Hippocampal formation (tissue), 2 donors: ENCODE data around the gene FYB1.
"Not testable (repeated sequence)": the region's sequence is repeated elsewhere in the genome, so short reads cannot be mapped to it uniquely, and the experiment has no call there.

Experiments
- DNase-seq, 2 donors: peaks; one replicate each; lab custom pipeline; 2025; lab: John Stamatoyannopoulos, UW

FYB1 gene

DNA sequence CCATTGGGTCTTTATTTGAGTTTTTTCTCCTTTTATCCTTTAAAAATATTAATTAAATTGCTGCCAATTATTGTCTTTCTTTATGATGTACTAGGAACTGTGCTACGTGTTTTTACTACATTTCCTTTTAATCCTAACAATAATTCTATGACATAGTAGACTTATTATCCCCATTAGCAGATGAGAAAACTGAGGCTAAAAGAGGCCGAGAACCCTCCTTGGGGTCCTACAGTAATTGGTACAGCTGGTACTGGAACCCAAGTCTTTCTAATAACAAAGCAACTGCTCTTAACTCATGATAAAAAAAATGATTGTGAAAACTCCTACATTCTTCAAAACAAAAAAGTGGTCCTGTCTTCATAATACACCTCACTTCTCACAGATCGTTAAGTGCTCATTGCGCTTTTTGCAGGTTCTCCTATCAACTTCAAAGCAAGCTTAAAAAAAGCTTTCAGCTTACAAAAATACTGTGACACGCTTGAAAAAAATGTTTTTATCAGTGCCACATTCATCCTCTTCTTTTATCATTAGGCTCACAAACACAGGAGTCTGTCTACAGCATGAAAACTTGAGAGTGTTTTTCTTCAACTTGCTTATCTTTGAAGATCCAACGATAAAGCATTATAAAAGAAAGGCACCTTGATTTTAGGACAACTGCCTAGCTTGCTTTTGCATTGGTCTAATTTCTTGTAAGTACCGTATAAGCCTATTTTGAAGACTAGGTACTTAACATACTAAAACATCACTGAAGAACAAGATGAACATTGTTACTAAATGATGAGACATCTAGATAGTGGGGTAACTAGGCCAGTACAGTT is 32.4 kb downstream of the FYB1 start:
- no peak for DNase-seq

DNA sequence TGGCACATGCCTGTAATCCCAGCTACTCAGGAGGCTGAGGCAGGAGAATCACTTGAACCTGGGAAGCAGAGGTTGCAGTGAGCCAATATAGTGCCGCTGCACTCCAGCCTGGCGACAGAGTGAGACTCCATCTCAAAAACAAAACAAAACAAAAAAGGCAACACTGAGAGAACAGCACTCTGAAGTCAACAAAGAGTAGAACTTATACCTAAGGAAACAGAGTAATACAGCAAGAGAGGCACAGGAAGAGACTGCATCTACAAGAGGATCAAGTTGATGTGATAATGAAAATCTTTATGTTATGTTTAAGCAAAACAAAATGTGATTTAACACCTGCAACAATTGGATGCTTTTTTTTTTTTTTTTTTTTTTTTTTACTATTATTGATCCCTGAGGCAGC is 33.1 kb downstream of the FYB1 start:
- DNase-seq = no peak

DNA sequence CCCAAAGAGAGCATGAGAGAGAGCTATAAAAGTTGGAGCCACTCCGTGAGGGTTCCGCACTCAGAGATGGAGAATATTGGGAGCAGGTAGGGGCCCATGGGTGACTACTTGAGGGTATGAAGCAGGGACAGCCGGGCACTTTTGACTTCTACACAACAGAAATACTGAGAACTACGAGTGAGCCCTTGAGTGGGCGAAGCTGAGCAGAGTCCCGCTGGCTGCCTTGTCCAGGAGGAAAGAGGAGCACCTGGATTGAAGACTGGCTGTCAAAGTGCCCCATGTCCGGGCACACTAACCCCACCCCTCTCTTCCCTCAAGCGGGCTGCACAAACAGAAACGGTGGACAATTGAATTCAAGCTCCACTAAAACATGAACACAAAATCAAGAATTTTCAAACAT is 33.6 kb downstream of the FYB1 start:
- no peak for DNase-seq

DNA sequence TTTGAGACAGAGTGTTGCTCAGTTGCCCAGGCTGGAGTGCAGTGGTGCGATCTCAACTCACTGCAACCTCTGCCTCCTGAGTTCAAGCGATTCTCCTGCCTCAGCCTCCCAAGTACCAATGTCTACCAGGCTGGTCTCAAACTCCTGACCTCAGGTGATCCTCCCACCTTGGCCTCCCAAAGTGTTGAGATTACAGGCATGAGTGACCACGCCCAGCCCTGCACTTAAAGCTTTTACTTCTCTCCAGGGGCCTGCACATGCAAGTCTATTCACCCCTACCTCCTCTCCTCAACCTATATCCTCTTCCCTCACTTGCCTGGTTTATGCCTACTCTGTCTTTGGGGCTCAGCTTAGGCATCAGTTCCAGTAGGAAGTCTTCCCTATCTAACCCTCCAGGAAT is 39.8 kb downstream of the FYB1 start:
- DNase-seq = not testable (repeated sequence)

DNA sequence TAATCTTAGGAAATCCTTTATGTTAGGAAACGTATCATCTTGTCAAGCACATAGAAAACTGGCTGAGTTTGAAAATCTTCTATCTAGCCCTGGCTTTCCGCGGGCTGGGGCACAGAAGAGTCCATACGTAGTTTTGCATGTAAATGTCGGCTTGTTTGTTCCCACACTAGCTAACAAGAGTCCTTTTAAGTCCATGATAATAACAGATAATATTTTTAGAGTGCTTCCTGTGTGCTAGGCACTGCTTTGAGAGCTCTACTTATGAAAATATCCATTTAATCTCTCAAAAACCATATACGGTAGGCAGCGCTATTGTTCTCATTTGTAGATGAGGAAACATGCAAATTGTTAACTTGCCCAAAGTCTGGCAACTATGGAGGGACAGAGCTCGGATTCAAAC is 40.5 kb downstream of the FYB1 start:
- DNase-seq = no peak

DNA sequence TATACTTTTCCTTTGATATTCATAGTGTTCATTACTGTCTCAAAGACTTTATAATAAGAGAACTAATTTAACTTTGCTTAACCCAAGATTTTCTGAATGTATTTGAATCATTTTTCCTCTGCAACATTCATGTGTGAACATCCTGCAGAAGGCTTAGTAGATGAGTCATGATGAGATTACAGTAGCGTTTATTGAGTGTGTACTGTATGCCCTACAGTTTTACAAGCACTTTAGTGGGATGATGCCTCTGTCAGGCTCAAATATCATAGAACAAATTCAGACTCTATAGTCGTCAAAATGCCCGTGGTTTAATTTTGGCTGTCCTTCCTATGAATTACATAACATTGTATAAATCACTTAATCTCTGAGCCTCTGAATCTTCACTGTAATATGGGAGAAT is 41.2 kb downstream of the FYB1 start:
- DNase-seq = no peak

DNA sequence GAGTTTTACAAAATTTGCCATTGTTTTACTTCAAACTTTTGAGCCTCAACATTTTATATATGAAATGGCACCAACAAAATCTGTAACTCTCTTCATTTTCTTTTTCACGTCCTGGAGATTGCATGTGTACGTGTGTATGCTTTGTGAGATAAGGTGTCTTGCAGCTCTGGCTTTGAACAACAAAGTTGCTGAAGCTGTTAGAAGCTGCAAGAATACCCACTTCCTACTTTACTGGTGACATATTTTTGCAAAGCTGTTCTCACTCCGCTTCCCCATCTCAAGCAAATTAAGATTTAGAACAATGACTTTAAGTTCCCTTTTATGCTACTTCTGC is 41.8 kb downstream of the FYB1 start:
- no peak for DNase-seq

DNA sequence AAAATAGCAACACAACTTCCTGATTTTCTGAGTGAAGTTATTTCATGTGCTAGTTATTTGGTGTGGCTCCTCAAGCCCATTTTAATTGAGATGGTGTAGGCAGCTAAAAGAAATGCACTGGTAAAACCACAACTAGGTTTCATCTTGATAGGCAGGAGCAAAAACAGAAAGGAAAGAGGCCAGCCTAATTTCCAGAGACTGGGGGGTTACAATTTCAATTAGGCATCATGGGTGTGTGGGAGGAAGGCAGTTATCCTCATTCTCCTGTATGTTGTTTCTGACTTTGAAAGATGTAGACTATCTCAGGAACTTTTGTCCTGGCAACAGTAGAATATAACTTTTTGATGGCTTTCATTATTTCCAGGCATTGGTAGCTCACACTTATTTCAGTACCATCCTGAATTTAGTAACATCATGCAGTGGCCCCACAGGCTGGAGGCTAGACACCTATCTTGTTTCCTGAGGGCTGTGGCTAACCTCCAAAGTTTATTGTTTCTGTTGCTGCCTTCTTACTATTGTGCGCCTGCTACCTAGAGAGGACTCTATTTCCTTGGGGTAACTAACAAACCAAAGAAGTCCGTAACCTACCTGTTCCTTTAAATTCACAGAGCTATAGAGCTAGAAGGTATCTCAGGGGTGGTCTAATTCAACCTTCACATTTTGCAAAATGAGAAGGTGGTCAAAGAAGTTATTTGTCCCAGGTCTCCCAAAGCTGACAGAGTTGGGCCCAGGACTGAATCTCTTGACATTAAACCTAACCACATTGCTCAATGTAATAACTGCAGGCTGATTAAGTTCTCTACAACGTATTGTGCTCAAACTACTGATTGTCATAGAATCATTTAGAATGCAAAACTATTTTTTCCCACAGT is 42.4 kb downstream of the FYB1 start:
- DNase-seq = no peak

DNA sequence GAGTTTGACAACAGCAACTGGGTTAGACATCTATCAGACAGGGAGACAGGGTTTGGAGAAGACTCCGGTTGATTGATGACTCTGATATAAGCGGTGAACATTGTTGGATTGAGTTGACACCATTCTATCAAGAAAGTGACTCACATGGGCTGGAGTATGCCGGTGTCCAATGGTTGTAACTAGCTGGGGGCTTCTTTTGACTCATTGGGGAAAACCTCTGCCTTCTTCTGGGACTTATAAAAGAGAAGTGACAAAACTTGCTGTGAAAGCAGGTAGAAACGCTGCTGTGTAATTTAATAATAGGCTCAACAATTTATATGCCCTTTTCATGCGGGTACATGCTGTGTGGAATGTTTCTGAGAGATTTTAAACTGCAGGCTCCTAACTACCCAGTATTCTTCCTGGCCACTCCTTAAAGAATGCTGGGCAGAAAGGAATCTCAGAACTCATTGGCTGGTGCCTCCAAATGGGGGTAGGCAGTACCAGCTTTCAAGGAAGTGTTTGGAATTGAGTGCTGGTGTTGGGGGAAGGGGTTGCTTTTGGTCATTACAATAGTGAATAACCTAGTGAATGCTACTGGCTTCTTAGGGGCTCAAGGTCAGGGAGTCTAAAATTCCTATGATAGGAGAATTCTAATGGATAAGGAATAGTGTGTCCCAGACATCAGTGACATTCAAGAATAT is 43.9 kb downstream of the FYB1 start:
- DNase-seq = no peak

DNA sequence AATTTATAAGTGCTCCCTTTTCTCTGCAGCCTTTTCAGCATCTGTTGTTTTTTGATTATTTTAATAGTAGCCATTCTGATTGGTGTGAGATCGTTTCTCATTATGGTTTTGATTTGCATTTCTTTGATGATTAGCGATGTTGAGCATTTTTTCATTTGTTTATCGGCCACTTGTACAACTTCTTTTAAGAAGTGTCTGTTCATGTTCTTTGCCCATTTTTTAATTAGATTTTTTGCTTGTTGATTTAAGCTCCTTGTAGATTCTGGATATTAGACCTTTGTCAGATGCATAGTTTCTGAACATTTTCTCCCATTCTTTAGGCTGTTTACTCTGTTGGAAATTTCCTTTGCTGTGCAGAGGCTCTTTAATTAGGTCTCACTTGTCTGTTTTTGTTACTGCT is 46.3 kb downstream of the FYB1 start:
- DNase-seq = no peak

DNA sequence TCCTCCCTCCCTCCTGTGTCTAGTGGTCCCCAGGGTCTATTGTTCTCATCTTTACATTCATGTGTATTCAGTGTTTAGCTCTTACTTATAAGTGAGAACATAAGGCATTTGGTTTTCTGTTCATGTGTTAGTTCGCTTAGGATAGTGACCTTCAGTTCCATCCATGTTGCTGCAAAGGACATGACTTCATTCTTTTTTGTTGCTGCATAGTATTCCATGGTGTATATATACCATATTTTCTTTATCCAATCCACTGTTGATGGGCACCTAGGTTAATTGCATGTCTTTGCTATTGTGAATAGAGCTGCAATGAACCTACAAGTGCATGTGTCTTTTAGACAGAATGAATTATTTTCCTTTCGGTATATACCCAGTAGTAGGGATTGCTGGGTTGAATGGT is 46.8 kb downstream of the FYB1 start:
- no peak for DNase-seq

DNA sequence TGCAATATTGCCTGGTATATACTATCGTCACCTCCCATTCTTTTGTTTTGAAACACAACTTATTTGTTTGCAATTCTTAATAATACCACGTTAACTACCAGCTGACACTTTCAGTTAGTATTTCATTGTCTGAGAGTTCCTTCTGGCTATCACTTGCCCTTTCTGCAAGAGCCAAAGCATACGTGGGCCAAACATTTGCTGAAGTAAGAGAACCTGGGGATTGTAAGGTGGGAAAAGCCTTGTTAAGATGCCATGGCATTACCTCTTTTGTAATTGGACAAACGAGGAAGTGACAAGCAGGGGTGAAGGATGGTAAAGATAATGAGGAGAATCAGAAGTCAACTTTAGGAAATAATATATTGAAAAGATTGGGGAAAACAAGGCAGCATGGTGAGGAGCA is 47.7 kb downstream of the FYB1 start:
- DNase-seq = no peak

DNA sequence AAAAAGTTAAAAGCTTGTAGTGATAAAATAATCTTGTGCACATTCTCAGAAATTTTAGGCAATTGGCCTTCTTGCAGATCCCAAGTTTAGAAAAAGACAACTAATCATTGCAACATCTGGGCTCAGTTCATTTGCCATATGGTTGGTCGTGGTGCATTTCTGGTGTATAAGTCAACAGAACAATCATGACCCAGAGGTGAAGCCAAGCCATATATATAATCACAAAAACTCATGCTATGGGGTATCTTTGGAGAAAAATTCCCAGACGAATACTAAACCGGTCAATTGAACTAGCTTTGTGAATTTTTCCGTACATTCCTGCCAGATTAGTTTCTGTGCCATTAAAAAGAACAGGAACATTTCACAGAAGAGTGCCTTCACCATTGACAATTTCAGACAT is 50.3 kb downstream of the FYB1 start:
- DNase-seq = no peak

DNA sequence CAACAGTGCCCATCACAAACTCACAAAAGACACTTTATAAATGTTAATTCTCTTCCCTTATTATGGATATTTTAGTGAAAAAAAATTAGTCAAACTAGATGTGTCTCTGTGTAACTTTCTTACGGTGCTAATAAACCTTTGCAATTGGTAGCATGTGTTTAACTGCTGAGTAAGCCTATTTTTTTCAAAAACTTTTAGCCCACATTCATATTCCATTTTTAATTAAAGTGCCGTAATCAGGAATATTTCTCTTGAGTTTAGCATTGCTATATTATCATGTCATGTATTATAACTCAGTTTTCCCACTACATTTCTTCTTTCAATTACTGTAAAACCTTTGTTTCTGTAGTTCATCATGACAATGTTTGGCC is 51.4 kb downstream of the FYB1 start:
- DNase-seq = no peak

DNA sequence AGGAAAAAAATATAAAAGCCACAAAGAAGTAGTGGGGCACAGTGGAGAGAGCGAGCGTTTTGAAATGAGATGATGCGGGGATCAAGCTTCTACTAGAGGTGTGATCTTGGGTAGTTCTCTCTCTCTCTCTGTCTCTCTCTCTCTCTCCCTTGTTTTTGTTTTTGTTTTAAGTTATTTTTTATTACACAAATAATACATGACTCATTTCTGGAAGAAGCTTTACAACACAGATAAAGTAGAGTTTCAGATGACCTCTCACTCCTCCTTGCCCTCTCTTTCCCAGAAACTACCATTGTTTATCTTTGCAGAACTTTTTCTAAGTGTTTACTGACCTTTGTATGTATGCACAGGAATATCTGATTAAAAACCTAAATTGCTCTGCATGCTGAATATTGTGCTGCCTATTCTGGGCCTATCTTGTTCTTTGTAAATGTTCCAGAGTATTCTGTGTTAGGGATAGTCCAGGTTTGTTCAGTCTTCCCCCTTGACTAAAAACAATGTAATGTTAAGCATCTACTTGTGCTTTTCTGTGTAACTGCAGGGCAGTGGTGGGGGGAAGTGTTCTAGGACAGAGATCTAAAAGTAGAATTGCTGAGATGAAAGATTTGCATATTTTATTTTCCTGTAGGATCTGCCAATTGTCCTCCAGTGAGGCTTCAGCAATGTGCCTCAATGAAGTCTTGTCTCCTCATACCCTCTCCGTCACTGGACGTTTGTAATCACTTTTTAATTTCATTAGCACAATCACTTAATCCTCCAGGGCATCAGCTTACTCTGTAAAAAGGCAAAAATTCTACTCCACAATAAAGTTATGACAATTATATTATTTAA is 52.0 kb downstream of the FYB1 start:
- no peak for DNase-seq

DNA sequence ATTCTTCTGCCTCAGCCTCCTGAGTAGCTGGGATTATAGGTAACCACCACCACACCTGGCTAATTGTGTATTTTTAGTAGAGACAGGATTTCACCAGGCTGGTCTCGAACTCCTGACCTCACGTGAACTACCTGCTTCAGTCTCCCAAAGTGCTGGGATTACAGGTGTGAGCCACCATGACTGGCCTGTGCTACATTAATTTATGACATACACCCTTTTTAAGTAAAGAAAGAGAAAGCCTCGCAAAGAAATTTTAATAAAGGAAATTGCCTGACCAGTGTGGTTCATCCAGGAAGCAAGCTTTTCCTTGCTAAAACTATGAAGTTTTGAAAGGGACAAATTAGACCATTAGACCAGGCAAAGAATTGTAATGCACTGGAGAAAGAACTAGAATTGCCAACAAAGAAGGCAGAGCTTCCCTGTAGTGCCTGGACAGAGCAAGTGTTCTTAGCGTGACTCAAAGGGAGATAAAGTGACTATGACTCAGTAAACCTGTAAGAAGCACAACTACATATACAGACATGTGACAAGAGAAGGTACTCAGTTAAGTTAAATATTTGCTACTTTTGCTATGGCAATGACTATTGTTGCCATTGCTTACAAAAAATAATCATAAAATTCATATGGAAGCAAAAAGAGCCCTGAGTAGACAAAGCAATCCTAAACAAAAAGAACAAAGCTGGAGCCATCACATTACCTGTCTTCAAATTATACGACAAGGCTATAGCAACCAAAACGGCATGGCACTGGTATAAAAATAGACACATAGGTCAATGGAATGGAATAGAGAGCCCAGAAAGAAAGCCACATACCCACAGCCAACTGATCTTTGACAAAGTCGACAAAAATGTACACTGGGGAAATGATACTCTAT is 54.6 kb downstream of the FYB1 start:
- DNase-seq = no peak

DNA sequence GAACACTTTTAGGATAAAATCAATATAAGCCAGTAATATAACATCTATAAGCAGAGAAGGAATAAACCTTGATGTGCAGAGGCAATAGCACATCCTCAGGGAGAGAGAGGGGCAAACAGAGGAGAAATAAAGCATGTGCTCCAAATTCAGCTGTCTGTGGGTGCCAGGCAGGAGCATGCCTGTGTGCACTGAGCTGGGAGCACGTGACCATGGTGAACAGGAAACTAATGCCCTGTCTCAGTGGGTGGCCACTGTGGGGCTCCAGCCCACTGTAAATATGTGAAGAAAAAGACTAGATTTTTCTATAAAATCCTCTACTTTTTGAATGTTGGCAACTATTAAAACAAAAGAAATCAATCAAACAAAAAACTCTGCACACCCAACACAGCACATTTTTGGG is 55.3 kb downstream of the FYB1 start:
- no peak for DNase-seq

DNA sequence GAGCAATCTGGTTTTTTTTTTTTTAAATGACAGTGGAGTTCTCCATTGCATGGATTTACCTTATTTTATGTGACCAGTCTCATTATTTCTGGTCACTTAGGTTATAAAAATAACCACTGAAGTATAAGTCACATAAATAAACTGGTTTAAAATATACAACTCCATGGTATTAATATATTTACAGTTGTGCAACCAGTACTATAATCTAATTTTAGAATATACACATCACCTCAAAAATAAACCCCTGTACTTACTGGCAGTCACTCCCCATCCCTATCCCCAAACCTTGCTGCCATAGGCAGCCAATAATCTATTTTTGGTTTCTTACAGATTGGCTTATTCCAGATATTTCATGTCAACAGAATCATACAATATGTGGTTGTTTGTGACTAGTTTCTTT is 57.8 kb downstream of the FYB1 start:
- DNase-seq = no peak

DNA sequence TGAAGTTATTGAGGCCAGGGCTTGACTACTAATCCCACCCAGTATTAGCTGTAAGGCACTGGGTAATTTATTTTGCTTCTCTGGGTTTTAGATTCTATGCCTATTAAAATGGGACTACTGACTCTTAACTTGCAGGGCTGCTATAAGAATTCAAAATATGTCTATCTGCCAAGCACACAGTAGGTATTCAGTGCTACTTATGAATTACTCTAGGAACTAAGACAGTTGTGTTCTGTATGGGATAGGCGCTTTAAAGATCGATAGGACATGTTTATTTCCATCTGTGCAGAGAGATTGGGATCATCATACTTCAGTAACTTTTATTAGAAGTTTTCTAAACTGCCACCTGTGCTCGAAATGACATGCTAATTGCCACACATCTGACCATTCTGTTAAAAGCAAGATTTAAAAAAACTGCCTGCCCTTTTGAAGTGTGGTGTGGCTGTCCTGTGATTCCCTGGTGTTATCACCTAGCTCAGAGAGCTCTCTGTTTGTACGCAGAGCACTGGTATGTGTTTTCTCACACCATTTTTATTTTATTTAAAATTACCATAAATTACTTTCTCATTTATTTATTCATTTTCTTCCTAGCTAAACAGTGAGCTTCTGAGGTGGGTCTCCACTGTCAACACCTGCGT is 58.7 kb downstream of the FYB1 start:
- DNase-seq = no peak

DNA sequence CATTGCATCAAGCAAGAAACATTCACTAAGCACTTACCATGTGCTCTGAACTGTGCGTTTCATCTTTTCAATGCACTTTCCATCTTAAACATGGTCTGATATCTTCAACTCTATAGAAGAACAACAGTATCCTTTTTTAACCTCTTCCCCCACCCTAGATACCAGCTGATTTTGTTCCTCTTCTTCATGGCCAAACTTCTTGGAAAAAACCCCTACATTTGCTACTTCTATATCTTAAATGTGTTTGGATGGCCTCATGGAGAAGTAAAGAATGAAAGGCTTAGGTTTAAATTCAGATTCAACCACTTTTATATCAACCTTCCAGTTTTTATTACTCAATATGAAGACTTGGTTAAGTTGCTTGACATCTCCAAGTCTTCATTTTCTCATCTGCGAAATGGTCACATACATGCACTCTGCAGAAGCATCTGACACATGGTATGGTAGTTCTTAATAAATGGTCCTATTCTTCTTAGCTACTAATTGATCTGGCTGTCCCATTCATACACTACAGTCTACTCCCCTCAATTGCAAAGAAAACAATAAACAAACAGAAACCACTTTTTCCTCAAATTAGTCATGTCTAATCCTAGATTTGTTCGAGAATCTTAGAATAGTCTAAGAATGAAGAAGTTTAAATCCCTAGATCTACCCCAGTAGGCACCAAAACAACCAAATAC is 59.4 kb downstream of the FYB1 start:
- no peak for DNase-seq
